Calu3 (cell line): Measurements from ENCODE around the gene TMEM176B. TPM values are rescaled to one million over a fixed set of nuclear protein-coding genes. Genes with fewer than 3 reads are reported as not detected.

ENCODE experiments used
- BruUV-seq: library from RNA; stranded (reverse); fragments of 400-500 nt; replicated peaks from 2 replicates; lab custom pipeline; 2021; lab: Mats Ljungman, UMichigan
- CTCF ChIA-PET: fragments of 300-600 bp; sonication (Branson Sonifier 250); formaldehyde crosslinking; loops from one replicate; lab custom pipeline; 2022; ENCODE audit warnings: antibody characterized with exemption; lab: Charles Lee
- DNase-seq: peaks from one replicate; pipeline ENCODE4 v3.0.0; 2022
- H3K27ac Mint-ChIP-seq: one replicate; pipeline ENCODE4 v1.8.0; 2022; ENCODE audit warnings: mixed read lengths; ENCODE audit not compliant: unreplicated experiment
- H3K27me3 Mint-ChIP-seq: one replicate; pipeline ENCODE4 v1.8.0; 2022; ENCODE audit warnings: mixed read lengths; ENCODE audit not compliant: unreplicated experiment
- H3K36me3 Mint-ChIP-seq: one replicate; pipeline ENCODE4 v1.8.0; 2022; ENCODE audit warnings: mild to moderate bottlenecking, moderate library complexity, mixed read lengths; ENCODE audit not compliant: insufficient read depth, unreplicated experiment
- H3K4me1 Mint-ChIP-seq: one replicate; pipeline ENCODE4 v1.8.0; 2022; ENCODE audit warnings: mild to moderate bottlenecking, low read depth, mixed read lengths; ENCODE audit not compliant: unreplicated experiment
- H3K4me3 Mint-ChIP-seq: one replicate; pipeline ENCODE4 v1.8.0; 2022; ENCODE audit warnings: mild to moderate bottlenecking, low read depth, moderate library complexity, mixed read lengths; ENCODE audit not compliant: unreplicated experiment
- H3K9me3 Mint-ChIP-seq: one replicate; pipeline ENCODE4 v1.8.0; 2022; ENCODE audit warnings: low read depth, mixed read lengths; ENCODE audit not compliant: unreplicated experiment
- CTCF ChIP-seq: fragments of 200-600 bp; IDR thresholded peaks from one replicate; pipeline ENCODE4 v1.8.0; 2022; ENCODE audit warnings: antibody characterized with exemption; ENCODE audit not compliant: unreplicated experiment
- intact Hi-C: fragments of 100-400 bp; cut with micrococcal nuclease; formaldehyde crosslinking; loops from one replicate; pipeline ENCODE4 v1.10.0; 2022; ENCODE audit not compliant: unreplicated experiment
- total RNA-seq: library from RNA; stranded (reverse); gene quantifications from 2 replicates; pipeline ENCODE4 v1.2.3, GENCODE V29; 2022

The TMEM176B gene
- total RNA-seq, 1 experiment from 2014 or later = 3.1 TPM

- TF ChIP-seq CTCF = no peak
- peaks cover 43% of the 10 kb centered on the region for H3K27me3 Mint-ChIP-seq
- no peak overlapping the region for H3K4me3 Mint-ChIP-seq
- CTCF ChIA-PET = no interaction called here
- DNase-seq = no peak
- no peak overlapping the region for H3K27ac Mint-ChIP-seq
- H3K4me1 Mint-ChIP-seq = no peaks in the 10 kb centered on the region
- no TSS peak for BruUV-seq
- intact Hi-C loops = no loop called here
- H3K9me3 Mint-ChIP-seq = no peaks in the 10 kb centered on the region
- no peaks in the 10 kb centered on the region for H3K36me3 Mint-ChIP-seq
These were observed 41.9 kb upstream of the TMEM176B start for GRCh38 chr7:150842018-150842417.

GRCh38 chr7:150838965-150839650 lies 38.9 kb upstream of the TMEM176B start:
- no peaks in the 10 kb centered on the region for H3K9me3 Mint-ChIP-seq
- DNase-seq = no peak
- no TSS peak for BruUV-seq
- H3K4me1 Mint-ChIP-seq = no peaks in the 10 kb centered on the region
- CTCF ChIA-PET = no interaction called here
- H3K4me3 Mint-ChIP-seq = no peak overlapping the region
- H3K36me3 Mint-ChIP-seq = no peaks in the 10 kb centered on the region
- intact Hi-C loops = no loop called here
- no peak overlapping the region for H3K27ac Mint-ChIP-seq
- TF ChIP-seq CTCF = no peak
- peaks cover 28% of the 10 kb centered on the region for H3K27me3 Mint-ChIP-seq

GRCh38 chr7:150835702-150836280 lies 35.6 kb upstream of the TMEM176B start:
- no peak overlapping the region for H3K27ac Mint-ChIP-seq
- H3K27me3 Mint-ChIP-seq = peaks cover 14% of the 10 kb centered on the region
- H3K4me3 Mint-ChIP-seq = no peak overlapping the region
- TF ChIP-seq CTCF = no peak
- intact Hi-C loops = no loop called here
- CTCF ChIA-PET = no interaction called here
- no TSS peak for BruUV-seq
- DNase-seq = no peak
- no peaks in the 10 kb centered on the region for H3K9me3 Mint-ChIP-seq
- H3K36me3 Mint-ChIP-seq = no peaks in the 10 kb centered on the region
- peaks cover 7% of the 10 kb centered on the region for H3K4me1 Mint-ChIP-seq

GRCh38 chr7:150835019-150835418 lies 34.9 kb upstream of the TMEM176B start:
- no TSS peak for BruUV-seq
- peaks cover 8% of the 10 kb centered on the region for H3K4me1 Mint-ChIP-seq
- intact Hi-C loops = no loop called here
- CTCF ChIA-PET = interaction anchor here (0.6 kb wide), 1 partner anchor 159 kb away, joined by 3 read pairs; no protein-coding TSS in a partner anchor
- no peaks in the 10 kb centered on the region for H3K9me3 Mint-ChIP-seq
- no peak for DNase-seq
- peaks cover 7% of the 10 kb centered on the region for H3K27me3 Mint-ChIP-seq
- H3K4me3 Mint-ChIP-seq = no peak overlapping the region
- no peak overlapping the region for H3K27ac Mint-ChIP-seq
- TF ChIP-seq CTCF = no peak
- H3K36me3 Mint-ChIP-seq = no peaks in the 10 kb centered on the region
